ENCODE data around the gene FXYD4. TPM values are rescaled to one million over a fixed set of nuclear protein-coding genes. Genes with fewer than 3 reads are reported as not detected.
"Not testable (repeated sequence)": the region's sequence is repeated elsewhere in the genome, so short reads cannot be mapped to it uniquely, and the experiment has no call there.

The FXYD4 gene
- total RNA-seq, 4 donors from 2014 or later, result not detected

DNA sequence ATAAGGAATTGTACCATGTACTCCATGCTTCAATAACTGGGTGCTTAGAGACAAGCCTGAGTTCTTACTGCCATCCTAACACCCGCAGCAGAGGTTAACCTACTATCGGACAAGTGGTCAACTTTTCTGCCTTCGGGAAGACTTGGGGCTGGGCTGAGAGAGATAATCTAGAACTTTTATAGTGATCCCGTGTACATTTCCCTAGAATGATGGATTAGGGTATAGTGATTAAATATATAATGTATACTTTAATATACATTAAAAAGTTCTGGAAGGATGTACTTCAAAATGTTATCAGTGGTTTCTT lies 49.7 kb downstream of the FXYD4 start:
- Histone ChIP-seq H3K27me3 (no peaks in the 10 kb centered on the region), H3K4me3 (peak overlapping the region; percentile 40 to 62), H3K9me3 (no peaks in the 10 kb centered on the region), H3K36me3 (no peaks in the 10 kb centered on the region), H3K4me1 (peaks cover 0 to 19% (median 4%) of the 10 kb centered on the region in 3 donors), H3K27ac (peak overlapping the region; percentile 87 to 99 (median 96))
- 12 to 14% methylated on average over 4 of the region's 4 CpGs for WGBS, 2 donors (ENCODE audit: low coverage in 1 of 2)
- TF ChIP-seq POLR2AphosphoS5 (IDR thresholded peaks at IDR 0.05), result no peak
- ATAC-seq, result no peak

DNA sequence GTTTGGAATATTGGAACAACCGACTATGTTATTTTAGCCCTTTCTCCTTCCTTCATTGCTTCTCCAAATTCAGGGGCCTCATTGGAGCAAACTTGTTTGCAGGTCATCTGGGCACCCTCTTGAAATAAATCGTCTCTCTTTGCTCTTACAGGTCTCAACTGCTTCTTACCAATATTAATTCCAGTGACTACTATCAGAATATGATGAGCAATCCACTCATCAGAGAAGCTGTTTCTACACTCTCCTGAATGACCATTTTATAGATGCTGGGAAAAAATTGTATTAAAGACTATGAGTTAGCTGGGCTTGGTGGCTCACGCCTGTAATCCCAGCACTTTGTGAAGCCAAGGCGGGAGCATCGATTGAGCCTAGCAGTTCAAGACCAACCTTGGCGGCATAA lies 50.1 kb downstream of the FXYD4 start:
- H3K4me1 ChIP-seq, result peaks cover 0 to 19% (median 4%) of the 10 kb centered on the region in 3 donors
- WGBS, 2 donors (ENCODE audit: low coverage in 1 of 2), result 77 to 87% methylated on average over 2 to 6 of the region's 6 CpGs
- H3K9me3 ChIP-seq, result no peaks in the 10 kb centered on the region
- TF ChIP-seq POLR2A (IDR thresholded peaks at IDR 0.05), result no peak
- no peak for TF ChIP-seq CTCF (IDR thresholded peaks at IDR 0.05)
- no peak for TF ChIP-seq POLR2AphosphoS5 (IDR thresholded peaks at IDR 0.05)
- no peak for TF ChIP-seq EP300 (IDR thresholded peaks at IDR 0.05)
- H3K27ac ChIP-seq, result peak overlapping the region; percentile 87 to 99 (median 96)
- ATAC-seq, result no peak
- H3K27me3 ChIP-seq, result no peaks in the 10 kb centered on the region
- H3K36me3 ChIP-seq, result no peaks in the 10 kb centered on the region
- H3K4me3 ChIP-seq, result peak overlapping the region in 1 of 2 donors; percentile 62

DNA sequence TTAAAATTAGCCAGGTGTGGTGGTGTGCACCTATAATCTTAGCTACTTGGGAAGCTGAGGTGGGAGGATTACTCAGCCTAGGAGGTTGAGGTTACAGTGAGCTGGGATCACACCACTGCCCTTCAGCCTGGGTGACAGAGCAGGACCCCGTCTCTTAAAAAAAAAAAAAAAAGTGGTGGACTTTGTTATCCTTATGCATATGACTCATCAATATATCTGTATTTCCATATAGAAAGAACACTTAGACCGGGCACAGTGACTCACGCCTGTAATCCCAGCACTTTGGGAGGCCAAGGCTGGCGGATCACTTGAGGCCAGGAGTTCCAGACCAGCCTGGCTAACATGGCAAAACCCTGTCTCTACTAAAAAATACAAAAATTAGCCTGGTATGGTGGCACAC lies 50.5 kb downstream of the FXYD4 start:
- peaks cover 0 to 19% (median 4%) of the 10 kb centered on the region in 3 donors for H3K4me1 ChIP-seq
- H3K27ac ChIP-seq, result peak overlapping the region in 3 of 4 donors; percentile 95 to 99 (median 97)
- H3K9me3 ChIP-seq, H3K36me3 ChIP-seq, H3K4me3 ChIP-seq, H3K27me3 ChIP-seq, ATAC-seq: not testable (repeated sequence)
- 84 to 88% methylated on average over 3 to 4 of the region's 4 CpGs for WGBS, 2 donors (ENCODE audit: low coverage in 1 of 2)

GRCh38 chr10:43424416-43424815 lies 53.0 kb downstream of the FXYD4 start:
- no peak for ATAC-seq
- no peak for TF ChIP-seq POLR2A (IDR thresholded peaks at IDR 0.05)
- TF ChIP-seq CTCF (IDR thresholded peaks at IDR 0.05), result no peak
- no peak for TF ChIP-seq EP300 (IDR thresholded peaks at IDR 0.05)
- no peak for TF ChIP-seq POLR2AphosphoS5 (IDR thresholded peaks at IDR 0.05)
- no peak overlapping the region for H3K4me3 ChIP-seq
- H3K4me1 ChIP-seq, result peaks cover 0 to 19% (median 4%) of the 10 kb centered on the region in 3 donors
- WGBS, 2 donors (ENCODE audit: low coverage in 1 of 2), result 81 to 87% methylated on average over 5 to 6 of the region's 6 CpGs
- H3K36me3 ChIP-seq, result no peaks in the 10 kb centered on the region
- H3K27me3 ChIP-seq, result no peaks in the 10 kb centered on the region
- no peaks in the 10 kb centered on the region for H3K9me3 ChIP-seq
- H3K27ac ChIP-seq, result no peak overlapping the region

Small RNAs within 50 kb of the gene (small RNA-seq; reads per million reads assigned to genes)
- gene RNU6ATAC11P (0 reads per million in 4 donors), gene SNORD3J (0 reads per million in 4 donors)

Other genes with a start within 250 kb of the FXYD4 start
- gene CSGALNACT2, start 233.2 kb upstream of the FXYD4 start, total RNA-seq, result 10 to 100 TPM; 28.4 to 37.4 (median 32.7) TPM
- gene RASGEF1A, start 104.6 kb upstream of the FXYD4 start, total RNA-seq, result 1 to 10 TPM in 3 of 4 donors, under 1 TPM in 1; 0.81 to 3.6 (median 1.5) TPM
- 100 to 1,000 TPM; 138 to 215 (median 180) TPM for gene HNRNPF, start 37.5 kb downstream of the FXYD4 start, total RNA-seq
- 10 to 100 TPM in 3 of 4 donors, 1 to 10 TPM in 1; 5.1 to 22.4 (median 14.0) TPM for gene ZNF487, start 65.5 kb downstream of the FXYD4 start, total RNA-seq
- 10 to 100 TPM in 1 of 4 donors, 1 to 10 TPM in 3; 3.6 to 14.1 (median 6.2) TPM for gene ZNF239, start 203.0 kb downstream of the FXYD4 start, total RNA-seq
- 1 to 10 TPM; 2.2 to 4.5 (median 2.4) TPM for gene ZNF485, start 234.8 kb downstream of the FXYD4 start, total RNA-seq